Measurements from ENCODE around the gene TMEM106B.

DNA sequence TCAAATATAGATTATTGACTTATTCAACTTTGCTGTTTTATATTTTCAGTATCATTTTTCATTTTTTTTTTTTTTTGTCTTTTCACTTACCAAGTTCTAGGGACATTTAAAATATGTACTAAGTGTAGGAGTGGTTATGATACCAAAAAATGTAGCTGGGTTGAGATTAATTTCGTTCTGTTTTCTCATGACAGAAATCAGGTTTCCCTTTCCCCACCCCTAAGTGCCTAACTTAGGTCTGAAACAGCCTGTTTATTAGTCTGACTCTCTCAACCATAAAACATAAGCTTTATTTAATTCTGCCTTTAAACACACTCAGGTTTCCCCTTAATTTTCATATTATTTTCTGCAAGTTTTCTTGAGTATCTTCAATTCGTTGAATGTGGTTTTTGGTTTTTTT, 22.1 kb downstream of the TMEM106B start:
- TF ChIP-seq, protein P1, sequence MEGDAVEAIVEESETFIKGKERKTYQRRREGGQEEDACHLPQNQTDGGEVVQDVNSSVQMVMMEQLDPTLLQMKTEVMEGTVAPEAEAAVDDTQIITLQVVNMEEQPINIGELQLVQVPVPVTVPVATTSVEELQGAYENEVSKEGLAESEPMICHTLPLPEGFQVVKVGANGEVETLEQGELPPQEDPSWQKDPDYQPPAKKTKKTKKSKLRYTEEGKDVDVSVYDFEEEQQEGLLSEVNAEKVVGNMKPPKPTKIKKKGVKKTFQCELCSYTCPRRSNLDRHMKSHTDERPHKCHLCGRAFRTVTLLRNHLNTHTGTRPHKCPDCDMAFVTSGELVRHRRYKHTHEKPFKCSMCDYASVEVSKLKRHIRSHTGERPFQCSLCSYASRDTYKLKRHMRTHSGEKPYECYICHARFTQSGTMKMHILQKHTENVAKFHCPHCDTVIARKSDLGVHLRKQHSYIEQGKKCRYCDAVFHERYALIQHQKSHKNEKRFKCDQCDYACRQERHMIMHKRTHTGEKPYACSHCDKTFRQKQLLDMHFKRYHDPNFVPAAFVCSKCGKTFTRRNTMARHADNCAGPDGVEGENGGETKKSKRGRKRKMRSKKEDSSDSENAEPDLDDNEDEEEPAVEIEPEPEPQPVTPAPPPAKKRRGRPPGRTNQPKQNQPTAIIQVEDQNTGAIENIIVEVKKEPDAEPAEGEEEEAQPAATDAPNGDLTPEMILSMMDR (IDR thresholded peaks at IDR 0.05), result no peak
- no peak for TF ChIP-seq POLR2A (IDR thresholded peaks at IDR 0.05)

Measured in body of pancreas (tissue), 4 donors.